ENCODE data around the gene CTCFL.
A peak's percentile ranks its signal among the peaks of the same experiment; 100 is the strongest.

CTCFL gene

GRCh38 chr20:57535297-57535696 is 10.4 kb upstream of the CTCFL start:
- no peak for DNase-seq (ENCODE audit: low spot score)
- H3K9me3 Mint-ChIP-seq, result no peaks in the 10 kb centered on the region
- H3K36me3 Mint-ChIP-seq (ENCODE audit: low read depth), result no peaks in the 10 kb centered on the region
- H3K4me1 Mint-ChIP-seq (ENCODE audit: low read depth), result no peaks in the 10 kb centered on the region
- H3K4me3 Mint-ChIP-seq, result no peak overlapping the region
- peaks cover 18% of the 10 kb centered on the region for H3K27me3 Mint-ChIP-seq (ENCODE audit: low read depth)
- no peak overlapping the region for H3K27ac Mint-ChIP-seq

GRCh38 chr20:57532104-57532503 is 7.2 kb upstream of the CTCFL start:
- no peak overlapping the region for H3K4me3 Mint-ChIP-seq

GRCh38 chr20:57530327-57530981 is 5.5 kb upstream of the CTCFL start:
- DNase-seq (ENCODE audit: low spot score), result no peak
- Mint-ChIP-seq H3K27me3 (ENCODE audit: low read depth) (peaks cover 4% of the 10 kb centered on the region), H3K36me3 (ENCODE audit: low read depth) (no peaks in the 10 kb centered on the region), H3K27ac (no peak overlapping the region), H3K9me3 (no peaks in the 10 kb centered on the region), H3K4me3 (no peak overlapping the region), H3K4me1 (ENCODE audit: low read depth) (no peaks in the 10 kb centered on the region)

More at GRCh38 chr20:57532104-57532503, 7.2 kb upstream of the CTCFL start:
- Mint-ChIP-seq H3K36me3 (ENCODE audit: low read depth) (no peaks in the 10 kb centered on the region), H3K4me1 (ENCODE audit: low read depth) (no peaks in the 10 kb centered on the region), H3K27ac (no peak overlapping the region), H3K9me3 (no peaks in the 10 kb centered on the region), H3K27me3 (ENCODE audit: low read depth) (peaks cover 11% of the 10 kb centered on the region)
- DNase-seq (ENCODE audit: low spot score), result no peak

GRCh38 chr20:57529810-57530209 is 4.9 kb upstream of the CTCFL start:
- Mint-ChIP-seq H3K4me1 (ENCODE audit: low read depth) (no peaks in the 10 kb centered on the region), H3K36me3 (ENCODE audit: low read depth) (no peaks in the 10 kb centered on the region), H3K27me3 (ENCODE audit: low read depth) (peaks cover 4% of the 10 kb centered on the region), H3K27ac (no peak overlapping the region), H3K9me3 (no peaks in the 10 kb centered on the region), H3K4me3 (no peak overlapping the region)
- no peak for DNase-seq (ENCODE audit: low spot score)

GRCh38 chr20:57529160-57529585 is 4.2 kb upstream of the CTCFL start:
- no peak overlapping the region for H3K4me3 Mint-ChIP-seq
- H3K36me3 Mint-ChIP-seq (ENCODE audit: low read depth), result no peaks in the 10 kb centered on the region
- peaks cover 4% of the 10 kb centered on the region for H3K27me3 Mint-ChIP-seq (ENCODE audit: low read depth)
- DNase-seq (ENCODE audit: low spot score), result no peak
- no peaks in the 10 kb centered on the region for H3K4me1 Mint-ChIP-seq (ENCODE audit: low read depth)
- no peaks in the 10 kb centered on the region for H3K9me3 Mint-ChIP-seq
- H3K27ac Mint-ChIP-seq, result no peak overlapping the region

GRCh38 chr20:57528148-57528547 is 3.2 kb upstream of the CTCFL start:
- Mint-ChIP-seq H3K27ac (no peak overlapping the region), H3K4me3 (no peak overlapping the region), H3K4me1 (ENCODE audit: low read depth) (peaks cover 2% of the 10 kb centered on the region), H3K27me3 (ENCODE audit: low read depth) (peaks cover 4% of the 10 kb centered on the region), H3K9me3 (no peaks in the 10 kb centered on the region), H3K36me3 (ENCODE audit: low read depth) (no peaks in the 10 kb centered on the region)
- DNase-seq (ENCODE audit: low spot score), result no peak

GRCh38 chr20:57527728-57528127 is 2.8 kb upstream of the CTCFL start:
- Mint-ChIP-seq H3K9me3 (no peaks in the 10 kb centered on the region), H3K36me3 (ENCODE audit: low read depth) (no peaks in the 10 kb centered on the region), H3K27ac (no peak overlapping the region), H3K4me3 (no peak overlapping the region), H3K27me3 (ENCODE audit: low read depth) (peaks cover 2% of the 10 kb centered on the region), H3K4me1 (ENCODE audit: low read depth) (peaks cover 6% of the 10 kb centered on the region)
- no peak for DNase-seq (ENCODE audit: low spot score)

GRCh38 chr20:57526885-57527460 is 2.0 kb upstream of the CTCFL start:
- Mint-ChIP-seq H3K36me3 (ENCODE audit: low read depth) (no peaks in the 10 kb centered on the region), H3K27ac (no peak overlapping the region), H3K9me3 (no peaks in the 10 kb centered on the region), H3K4me1 (ENCODE audit: low read depth) (peaks cover 12% of the 10 kb centered on the region), H3K4me3 (no peak overlapping the region), H3K27me3 (ENCODE audit: low read depth) (peaks cover 2% of the 10 kb centered on the region)
- DNase-seq (ENCODE audit: low spot score), result no peak

- no peaks in the 10 kb centered on the region for H3K9me3 Mint-ChIP-seq
- peaks cover 2% of the 10 kb centered on the region for H3K27me3 Mint-ChIP-seq (ENCODE audit: low read depth)
- no peak overlapping the region for H3K27ac Mint-ChIP-seq
- no peak for DNase-seq (ENCODE audit: low spot score)
- H3K36me3 Mint-ChIP-seq (ENCODE audit: low read depth), result no peaks in the 10 kb centered on the region
- H3K4me1 Mint-ChIP-seq (ENCODE audit: low read depth), result peaks cover 12% of the 10 kb centered on the region
- H3K4me3 Mint-ChIP-seq, result no peak overlapping the region
These were observed 1.3 kb upstream of the CTCFL start for GRCh38 chr20:57526087-57526884.

- Mint-ChIP-seq H3K4me1 (ENCODE audit: low read depth) (peaks cover 12% of the 10 kb centered on the region), H3K27me3 (ENCODE audit: low read depth) (no peaks in the 10 kb centered on the region), H3K4me3 (no peak overlapping the region), H3K27ac (no peak overlapping the region), H3K36me3 (ENCODE audit: low read depth) (no peaks in the 10 kb centered on the region), H3K9me3 (no peaks in the 10 kb centered on the region)
- DNase-seq (ENCODE audit: low spot score), result no peak
These were observed 567 bp upstream of the CTCFL start for GRCh38 chr20:57525328-57526086.

GRCh38 chr20:57523782-57524181 is 1.2 kb downstream of the CTCFL start:
- peaks cover 12% of the 10 kb centered on the region for H3K4me1 Mint-ChIP-seq (ENCODE audit: low read depth)
- H3K4me3 Mint-ChIP-seq, result no peak overlapping the region
- no peaks in the 10 kb centered on the region for H3K36me3 Mint-ChIP-seq (ENCODE audit: low read depth)
- no peak for DNase-seq (ENCODE audit: low spot score)
- no peak overlapping the region for H3K27ac Mint-ChIP-seq
- H3K9me3 Mint-ChIP-seq, result no peaks in the 10 kb centered on the region
- H3K27me3 Mint-ChIP-seq (ENCODE audit: low read depth), result no peaks in the 10 kb centered on the region

- H3K36me3 Mint-ChIP-seq (ENCODE audit: low read depth), result no peaks in the 10 kb centered on the region
- no peaks in the 10 kb centered on the region for H3K27me3 Mint-ChIP-seq (ENCODE audit: low read depth)
- no peaks in the 10 kb centered on the region for H3K9me3 Mint-ChIP-seq
- H3K4me3 Mint-ChIP-seq, result no peak overlapping the region
- DNase-seq (ENCODE audit: low spot score), result no peak
- H3K27ac Mint-ChIP-seq, result peak overlapping the region; percentile 2
- H3K4me1 Mint-ChIP-seq (ENCODE audit: low read depth), result peaks cover 12% of the 10 kb centered on the region
These were observed 2.4 kb downstream of the CTCFL start for GRCh38 chr20:57522380-57523140.

- Mint-ChIP-seq H3K36me3 (ENCODE audit: low read depth) (no peaks in the 10 kb centered on the region), H3K27ac (no peak overlapping the region), H3K9me3 (no peaks in the 10 kb centered on the region), H3K4me3 (no peak overlapping the region), H3K27me3 (ENCODE audit: low read depth) (peaks cover 3% of the 10 kb centered on the region), H3K4me1 (ENCODE audit: low read depth) (peaks cover 9% of the 10 kb centered on the region)
- DNase-seq (ENCODE audit: low spot score), result no peak
These were observed 7.0 kb downstream of the CTCFL start for GRCh38 chr20:57517904-57518303.

Data from T-helper 2 cell treated with Interferon-gamma antibody and Interleukin-4, amounts not matched to agents 5 μg/mL and 100 μg/mL, for 36 hours (primary cell).